HepG2 (cell line): Measurements from ENCODE around the gene PDGFB. TPM values are rescaled to one million over a fixed set of nuclear protein-coding genes. Genes with fewer than 3 reads are reported as not detected.
A peak's percentile ranks its signal among the peaks of the same experiment; 100 is the strongest.

Experiments used
- BATF2 ChIP-seq: sonication (generic); formaldehyde crosslinking; IDR thresholded peaks from 2 replicates; pipeline ENCODE4 v1.8.0; 2022; ENCODE audit warnings: mild to moderate bottlenecking, missing genetic modification reagents, moderate library complexity
- DR1 ChIP-seq: sonication (generic); formaldehyde crosslinking; IDR thresholded peaks from 2 replicates; pipeline ENCODE4 v1.8.0; 2021; ENCODE audit warnings: mild to moderate bottlenecking, missing genetic modification reagents, inconsistent platforms
- HNF1B ChIP-seq: sonication (generic); formaldehyde crosslinking; IDR thresholded peaks from 2 replicates; pipeline ENCODE4 v1.5.1; 2020; ENCODE audit warnings: mild to moderate bottlenecking, moderate library complexity, missing genetic modification reagents
- MEIS1 ChIP-seq: sonication (generic); formaldehyde crosslinking; IDR thresholded peaks from 2 replicates; pipeline ENCODE4 v1.9.0; 2021; ENCODE audit warnings: mild to moderate bottlenecking, missing genetic modification reagents, moderate library complexity, borderline replicate concordance
- MXD1 ChIP-seq: sonication (generic); formaldehyde crosslinking; IDR thresholded peaks from 2 replicates; pipeline ENCODE4 v1.4.0; 2020; ENCODE audit warnings: mild to moderate bottlenecking, missing genetic modification reagents
- NCOA2 ChIP-seq: sonication (generic); formaldehyde crosslinking; IDR thresholded peaks from 2 replicates; pipeline ENCODE4 v1.8.0; 2022; ENCODE audit warnings: inconsistent platforms
- ONECUT2 ChIP-seq: sonication (generic); formaldehyde crosslinking; IDR thresholded peaks from 2 replicates; pipeline ENCODE4 v1.4.0; 2020; ENCODE audit warnings: missing genetic modification reagents
- POGZ ChIP-seq: sonication (generic); formaldehyde crosslinking; IDR thresholded peaks from 2 replicates; pipeline ENCODE4 v1.4.0; 2020; ENCODE audit warnings: mild to moderate bottlenecking, missing genetic modification reagents
- REST ChIP-seq, 2 experiments: IDR thresholded peaks; 2 replicates each; pipeline ENCODE4 v1.6.1; 2011 to 2012; ENCODE audit warnings: low read length in 2 of 2, borderline replicate concordance in 1 of 2, low read depth in 1 of 2, mild to moderate bottlenecking in 1 of 2, moderate library complexity in 1 of 2
- RXRA ChIP-seq: sonication (generic); formaldehyde crosslinking; IDR thresholded peaks from 2 replicates; pipeline ENCODE4 v1.5.1; 2020; ENCODE audit warnings: missing genetic modification reagents
- SMAD3 ChIP-seq: sonication (generic); formaldehyde crosslinking; IDR thresholded peaks from 2 replicates; pipeline ENCODE4 v1.4.0; 2020; ENCODE audit warnings: missing genetic modification reagents
- ZFP82 ChIP-seq: sonication (generic); formaldehyde crosslinking; IDR thresholded peaks from 2 replicates; pipeline ENCODE4 v1.5.1; 2020; ENCODE audit warnings: mild to moderate bottlenecking, missing genetic modification reagents, borderline replicate concordance
- ZNF296 ChIP-seq: sonication (generic); formaldehyde crosslinking; conservative IDR thresholded peaks from 2 replicates; pipeline ENCODE4 v1.5.0; 2020; ENCODE audit warnings: mild to moderate bottlenecking, missing genetic modification reagents
- ZNF562 ChIP-seq: sonication (generic); formaldehyde crosslinking; IDR thresholded peaks from 2 replicates; pipeline ENCODE4 v1.8.0; 2022; ENCODE audit warnings: missing genetic modification reagents, borderline replicate concordance
- ZNF687 ChIP-seq: sonication (generic); formaldehyde crosslinking; IDR thresholded peaks from 2 replicates; pipeline ENCODE4 v1.5.1; 2020; ENCODE audit warnings: mild to moderate bottlenecking, missing genetic modification reagents, moderate library complexity
- polyA plus RNA-seq, 8 experiments: library from polyadenylated mRNA; depleted of rRNA in 3 of 8; stranded (reverse) in 7 of 8; unstranded in 1 of 8; fragments of >200 nt; fragmentation: Illumina TruSeq in 4 of 8; extraction: Trizol in 4 of 8; gene quantifications; 2 replicates each; pipeline versions ENCODE4 v1.2.1 to v1.2.3, GENCODE V29; 2011 to 2016; ENCODE audit warnings: low read depth in 4 of 8, missing spikeins in 1 of 8, mixed read lengths in 1 of 8; ENCODE audit not compliant: insufficient read depth in 1 of 8
- total RNA-seq, 5 experiments: library from RNA; depleted of rRNA; stranded (reverse); fragments of >200 nt; fragmentation: Illumina TruSeq; extraction: Trizol; gene quantifications; 2 replicates each; pipeline ENCODE4 v1.2.3, GENCODE V29; 2016; ENCODE audit warnings: low read depth in 1 of 5
- TF ChIP-seq, protein P1 (sequence below): IDR thresholded peaks from 2 replicates; pipeline ENCODE4 v1.6.1; 2016; ENCODE audit warnings: low read depth

The PDGFB gene
- total and polyA plus RNA-seq, 2 of the 13 experiments (the other 11 are each of a cell fraction or from before 2014, with no cell fraction given) = 1.4 to 10.1 TPM

DNA sequence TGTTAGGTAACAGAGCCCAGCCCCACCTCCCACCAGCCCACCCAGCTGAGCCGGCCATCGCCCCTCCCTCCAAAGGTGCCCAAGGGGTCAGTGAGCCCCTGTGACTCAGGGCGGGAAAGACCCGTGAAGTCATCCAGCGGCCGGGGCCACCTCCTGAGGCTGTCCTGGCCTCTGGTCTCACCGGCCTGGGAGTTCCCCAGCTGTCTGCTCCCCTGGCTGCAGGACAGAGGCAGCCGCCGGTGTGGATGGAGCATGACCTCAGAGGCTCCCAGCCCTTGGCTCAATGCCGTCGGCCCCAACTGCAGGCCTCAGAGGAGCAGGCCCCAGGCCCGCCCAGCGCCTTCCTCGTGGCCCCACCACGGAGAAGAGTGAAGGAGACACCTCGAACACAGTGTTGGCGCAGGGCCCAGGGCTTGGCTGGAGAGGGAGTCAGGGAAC, 46.0 kb upstream of the PDGFB start (continued):
- TF ChIP-seq RXRA (CRISPR knock-in tag) (peak; percentile 88), MXD1 (peak; percentile 60; the same call in 1 of the 2 replicates), BATF2 (no peak), ZNF562 (CRISPR knock-in tag) (no peak), SMAD3 (CRISPR knock-in tag) (no peak), DR1 (no peak), ZFP82 (CRISPR knock-in tag) (no peak), ZNF687 (CRISPR knock-in tag) (peak; percentile 89), MEIS1 (no peak), ONECUT2 (no peak), ZNF296 (CRISPR knock-in tag) (no peak), REST (IDR thresholded peaks at IDR 0.05; ENCODE audit: borderline replicate concordance in 1 of 2, low read depth in 1 of 2, low read length in 2 of 2) (no peak), NCOA2 (CRISPR knock-in tag) (no peak), HNF1B (CRISPR knock-in tag) (peak; percentile 58; the same call in 1 of the 2 replicates), POGZ (CRISPR knock-in tag) (0 out of 2 replicates have a peak, but pooled peaks have one; percentile 35)
- TF ChIP-seq, protein P1, sequence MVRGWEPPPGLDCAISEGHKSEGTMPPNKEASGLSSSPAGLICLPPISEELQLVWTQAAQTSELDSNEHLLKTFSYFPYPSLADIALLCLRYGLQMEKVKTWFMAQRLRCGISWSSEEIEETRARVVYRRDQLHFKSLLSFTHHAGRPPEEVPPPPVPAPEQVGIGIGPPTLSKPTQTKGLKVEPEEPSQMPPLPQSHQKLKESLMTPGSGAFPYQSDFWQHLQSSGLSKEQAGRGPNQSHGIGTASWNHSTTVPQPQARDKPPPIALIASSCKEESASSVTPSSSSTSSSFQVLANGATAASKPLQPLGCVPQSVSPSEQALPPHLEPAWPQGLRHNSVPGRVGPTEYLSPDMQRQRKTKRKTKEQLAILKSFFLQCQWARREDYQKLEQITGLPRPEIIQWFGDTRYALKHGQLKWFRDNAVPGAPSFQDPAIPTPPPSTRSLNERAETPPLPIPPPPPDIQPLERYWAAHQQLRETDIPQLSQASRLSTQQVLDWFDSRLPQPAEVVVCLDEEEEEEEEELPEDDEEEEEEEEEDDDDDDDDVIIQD (CRISPR knock-in tag) = no peak
